AG09319 (cell line): ENCODE measurements around the gene STPG2.

ENCODE experiments used
- DNase-seq: peaks from one replicate; pipeline ENCODE4 v3.0.0-alpha.2; 2010; ENCODE audit warnings: low read depth; ENCODE audit errors: extremely low read depth
- CTCF ChIP-seq: IDR thresholded peaks from 2 replicates; pipeline ENCODE4 v1.5.1; 2011; ENCODE audit warnings: low read depth, mild to moderate bottlenecking, inconsistent platforms, low read length, moderate library complexity

STPG2 gene

GRCh38 chr4:97952763-97953162 is 190.5 kb downstream of the STPG2 start:
- TF ChIP-seq CTCF: no peak
- DNase-seq: no peak

GRCh38 chr4:97950836-97951235 is 192.4 kb downstream of the STPG2 start:
- TF ChIP-seq CTCF: no peak

GRCh38 chr4:97942951-97943350 is 200.3 kb downstream of the STPG2 start:
- no peak for DNase-seq
- TF ChIP-seq CTCF: no peak

More at GRCh38 chr4:97950836-97951235, 192.4 kb downstream of the STPG2 start:
- no peak for DNase-seq

- no peak for TF ChIP-seq CTCF
- DNase-seq: no peak
These were observed 201.1 kb downstream of the STPG2 start for GRCh38 chr4:97942137-97942536.

- DNase-seq: no peak
- no peak for TF ChIP-seq CTCF
These were observed 205.1 kb downstream of the STPG2 start for GRCh38 chr4:97938141-97938540.

- DNase-seq: no peak
- TF ChIP-seq CTCF: no peak
These were observed 218.8 kb downstream of the STPG2 start for GRCh38 chr4:97924341-97924958.

GRCh38 chr4:97923096-97923495 is 220.2 kb downstream of the STPG2 start:
- no peak for TF ChIP-seq CTCF
- no peak for DNase-seq
